ENCODE measurements around the gene AKAP9. TPM values are rescaled to one million over a fixed set of nuclear protein-coding genes. Genes with fewer than 3 reads are reported as not detected.

The AKAP9 gene
- total RNA-seq, 6 donors from 2014 or later: 61.0 to 224 (median 78.4) TPM

DNA sequence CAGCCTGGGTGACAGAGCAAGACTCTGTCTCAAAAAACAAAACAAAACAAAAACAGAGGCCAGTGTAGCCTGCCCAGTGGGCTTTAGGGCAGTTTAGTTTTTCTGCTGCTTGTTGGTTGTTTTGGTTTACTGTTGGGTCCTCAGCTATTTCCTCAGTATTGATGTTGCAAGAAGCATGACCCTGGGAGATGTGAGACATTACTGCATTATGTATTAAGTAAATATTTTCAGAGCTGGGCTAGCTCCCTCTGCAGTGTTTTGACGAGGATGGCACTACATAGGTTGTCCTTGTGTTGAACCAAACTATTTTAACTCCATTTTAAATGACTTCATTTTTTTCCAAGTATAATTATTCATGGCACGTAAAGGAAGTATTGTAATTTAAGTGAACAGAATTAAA is 4.8 kb downstream of the AKAP9 start:
- no peaks in the 10 kb centered on the region for H3K27me3 ChIP-seq
- 37 to 49% methylated on average over 2 of the region's 2 CpGs for WGBS, 2 donors
- TF ChIP-seq POLR2AphosphoS5 (IDR thresholded peaks at IDR 0.05): peak in 1 of 2 donors; percentile 7
- TF ChIP-seq, protein P1, sequence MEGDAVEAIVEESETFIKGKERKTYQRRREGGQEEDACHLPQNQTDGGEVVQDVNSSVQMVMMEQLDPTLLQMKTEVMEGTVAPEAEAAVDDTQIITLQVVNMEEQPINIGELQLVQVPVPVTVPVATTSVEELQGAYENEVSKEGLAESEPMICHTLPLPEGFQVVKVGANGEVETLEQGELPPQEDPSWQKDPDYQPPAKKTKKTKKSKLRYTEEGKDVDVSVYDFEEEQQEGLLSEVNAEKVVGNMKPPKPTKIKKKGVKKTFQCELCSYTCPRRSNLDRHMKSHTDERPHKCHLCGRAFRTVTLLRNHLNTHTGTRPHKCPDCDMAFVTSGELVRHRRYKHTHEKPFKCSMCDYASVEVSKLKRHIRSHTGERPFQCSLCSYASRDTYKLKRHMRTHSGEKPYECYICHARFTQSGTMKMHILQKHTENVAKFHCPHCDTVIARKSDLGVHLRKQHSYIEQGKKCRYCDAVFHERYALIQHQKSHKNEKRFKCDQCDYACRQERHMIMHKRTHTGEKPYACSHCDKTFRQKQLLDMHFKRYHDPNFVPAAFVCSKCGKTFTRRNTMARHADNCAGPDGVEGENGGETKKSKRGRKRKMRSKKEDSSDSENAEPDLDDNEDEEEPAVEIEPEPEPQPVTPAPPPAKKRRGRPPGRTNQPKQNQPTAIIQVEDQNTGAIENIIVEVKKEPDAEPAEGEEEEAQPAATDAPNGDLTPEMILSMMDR (IDR thresholded peaks at IDR 0.05): no peak
- TF ChIP-seq POLR2A (IDR thresholded peaks at IDR 0.05): no peak
- no peak for TF ChIP-seq EP300 (IDR thresholded peaks at IDR 0.05)
- no peaks in the 10 kb centered on the region for H3K36me3 ChIP-seq
- peaks cover 26 to 44% (median 32%) of the 10 kb centered on the region in 4 donors for H3K4me1 ChIP-seq
- no peak for DNase-seq
- no peak for ATAC-seq (ENCODE audit: low FRiP score in 2 of 2)
- no peak overlapping the region for H3K4me3 ChIP-seq
- H3K27ac ChIP-seq: peak overlapping the region in 3 of 4 donors; percentile 40 to 72 (median 57)
- H3K9me3 ChIP-seq: no peaks in the 10 kb centered on the region

DNA sequence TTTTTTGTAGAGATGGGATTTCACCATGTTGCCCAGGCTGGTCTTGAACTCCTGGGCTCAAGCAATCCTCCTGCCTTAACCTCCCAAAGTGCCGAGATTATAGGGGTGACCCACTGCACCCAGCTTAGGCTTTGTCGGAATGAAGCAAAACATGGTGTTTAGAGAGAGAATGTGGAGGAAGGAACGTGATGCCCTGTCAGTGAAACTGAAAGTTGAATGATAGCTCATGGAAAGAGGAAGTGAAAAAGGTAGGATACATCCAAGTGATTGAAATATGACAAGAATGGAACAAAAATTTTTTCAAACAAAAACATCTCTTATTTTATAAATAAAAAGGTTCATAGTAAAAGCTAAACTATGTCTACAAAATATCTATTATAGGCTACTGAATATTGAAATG is 5.9 kb downstream of the AKAP9 start:
- no peak overlapping the region for H3K4me3 ChIP-seq
- TF ChIP-seq, protein P1 (IDR thresholded peaks at IDR 0.05): no peak
- no peak for TF ChIP-seq POLR2A (IDR thresholded peaks at IDR 0.05)
- no peak for TF ChIP-seq EP300 (IDR thresholded peaks at IDR 0.05)
- TF ChIP-seq POLR2AphosphoS5 (IDR thresholded peaks at IDR 0.05): no peak
- DNase-seq (no peak), ATAC-seq (ENCODE audit: low FRiP score in 2 of 2) (peak in 1 of 2 donors; percentile 47)
- H3K27me3 ChIP-seq: no peaks in the 10 kb centered on the region
- 47 to 57% methylated on average over 3 of the region's 3 CpGs for WGBS, 2 donors
- peaks cover 26 to 41% (median 31%) of the 10 kb centered on the region in 4 donors for H3K4me1 ChIP-seq
- peak overlapping the region in 2 of 4 donors; percentile 23 to 45 for H3K27ac ChIP-seq
- H3K9me3 ChIP-seq: no peaks in the 10 kb centered on the region
- no peaks in the 10 kb centered on the region for H3K36me3 ChIP-seq

DNA sequence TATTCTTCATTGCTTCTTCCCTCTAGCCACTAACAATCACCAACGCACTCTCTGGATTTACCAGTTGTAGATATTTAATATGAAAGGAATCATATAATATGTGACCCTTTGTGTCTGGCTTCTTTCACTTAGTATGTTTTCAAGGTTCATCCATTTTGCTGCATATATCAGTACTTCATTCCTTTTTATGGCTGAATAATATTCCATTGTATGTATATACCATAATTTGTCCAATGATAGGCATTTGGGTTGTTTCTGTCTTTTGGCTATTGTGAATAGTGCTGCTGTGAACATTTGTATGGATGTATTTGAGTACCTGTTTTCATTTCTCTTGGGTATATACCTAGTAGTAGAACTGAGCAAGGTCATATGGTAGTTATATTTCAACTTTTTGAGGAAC is 7.3 kb downstream of the AKAP9 start:
- no peak overlapping the region for H3K27ac ChIP-seq
- no peaks in the 10 kb centered on the region for H3K36me3 ChIP-seq
- no peaks in the 10 kb centered on the region for H3K9me3 ChIP-seq
- no peaks in the 10 kb centered on the region for H3K27me3 ChIP-seq
- WGBS, 2 donors: 94 to 100% methylated on average over 1 of the region's 1 CpG
- DNase-seq (no peak), ATAC-seq (ENCODE audit: low FRiP score in 2 of 2) (no peak)
- peaks cover 15 to 30% (median 22%) of the 10 kb centered on the region in 4 donors for H3K4me1 ChIP-seq
- TF ChIP-seq EP300 (IDR thresholded peaks at IDR 0.05): no peak
- TF ChIP-seq POLR2A (IDR thresholded peaks at IDR 0.05): no peak
- TF ChIP-seq, protein P1 (IDR thresholded peaks at IDR 0.05): no peak
- TF ChIP-seq POLR2AphosphoS5 (IDR thresholded peaks at IDR 0.05): no peak
- no peak overlapping the region for H3K4me3 ChIP-seq

DNA sequence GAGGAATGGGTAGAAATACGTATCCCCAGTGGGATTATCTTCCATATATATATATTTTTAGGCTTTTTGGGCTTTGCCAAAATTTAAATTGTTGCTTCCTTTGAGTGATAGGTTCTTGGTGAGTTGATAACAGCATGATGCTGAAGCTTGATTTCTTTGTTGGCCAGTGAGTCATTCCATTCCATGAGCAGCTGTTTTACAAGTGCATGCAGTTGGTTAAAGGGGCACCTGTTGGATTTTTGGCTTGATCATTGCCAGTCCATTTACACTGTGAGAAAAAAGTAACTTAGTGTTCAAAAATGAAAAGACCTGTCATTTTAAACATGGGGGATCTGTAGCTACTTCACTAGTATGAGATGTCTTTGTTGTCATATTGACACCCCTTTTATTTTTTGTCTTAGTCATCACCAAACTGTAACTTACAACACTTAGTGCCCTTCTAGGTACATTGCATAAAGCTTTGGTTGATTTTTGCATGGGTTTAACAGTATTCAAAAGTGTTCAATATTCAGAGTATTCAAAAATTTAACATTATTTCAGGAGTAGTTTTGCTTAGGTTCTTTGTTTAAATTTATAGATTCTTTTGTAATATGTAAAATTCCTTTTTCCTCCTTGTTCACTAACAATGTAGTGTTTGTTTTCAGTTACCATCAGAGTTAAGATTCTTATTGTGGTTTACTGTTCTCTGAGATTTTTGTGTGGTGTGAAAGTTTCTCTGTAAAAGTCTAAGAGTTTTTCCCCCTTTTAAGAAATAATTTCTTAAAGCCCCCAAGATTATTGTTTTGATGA is 8.8 kb downstream of the AKAP9 start:
- Histone ChIP-seq H3K27me3 (no peaks in the 10 kb centered on the region), H3K36me3 (no peaks in the 10 kb centered on the region), H3K4me3 (no peak overlapping the region), H3K4me1 (peaks cover 14 to 21% (median 19%) of the 10 kb centered on the region in 4 donors), H3K9me3 (no peaks in the 10 kb centered on the region), H3K27ac (no peak overlapping the region)
- ATAC-seq (ENCODE audit: low FRiP score in 2 of 2): no peak
- TF ChIP-seq EP300 (IDR thresholded peaks at IDR 0.05) (no peak), POLR2AphosphoS5 (IDR thresholded peaks at IDR 0.05) (no peak), POLR2A (IDR thresholded peaks at IDR 0.05) (no peak)
- TF ChIP-seq, protein P1 (IDR thresholded peaks at IDR 0.05): no peak
- WGBS, 2 donors: 92% methylated on average over 1 of the region's 1 CpG
- DNase-seq: no peak

All from upper lobe of left lung (tissue), 6 donors.